GM23248 (cell line): ENCODE data around the gene TMEM139. TPM values are rescaled to one million over a fixed set of nuclear protein-coding genes. Genes with fewer than 3 reads are reported as not detected.

Experiments used
- DNase-seq: peaks from one replicate; pipeline ENCODE4 v3.0.0-alpha.2; 2015
- H2AFZ ChIP-seq: fragments of 200-600 bp; sonication (generic); 2 replicates; pipeline ENCODE4 v1.6.1; 2016; ENCODE audit warnings: antibody characterized with exemption
- H3F3A ChIP-seq: fragments of 200-600 bp; sonication (generic); 2 replicates; pipeline ENCODE4 v1.6.1; 2016; ENCODE audit warnings: mild to moderate bottlenecking, antibody characterized with exemption, mixed run types; ENCODE audit not compliant: insufficient read depth
- H3K27ac ChIP-seq: fragments of 200-600 bp; sonication (generic); 2 replicates; pipeline ENCODE4 v1.5.1; 2016; ENCODE audit warnings: mild to moderate bottlenecking
- H3K27me3 ChIP-seq: fragments of 200-600 bp; sonication (generic); replicated peaks from 2 replicates; pipeline ENCODE4 v1.6.1; 2016; ENCODE audit warnings: mild to moderate bottlenecking; ENCODE audit not compliant: insufficient read depth
- H3K36me3 ChIP-seq: fragments of 200-600 bp; sonication (generic); 2 replicates; pipeline ENCODE4 v1.6.1; 2016; ENCODE audit warnings: low read depth, mild to moderate bottlenecking
- H3K4me1 ChIP-seq: fragments of 200-600 bp; sonication (generic); 2 replicates; pipeline ENCODE4 v1.6.1; 2016; ENCODE audit warnings: mild to moderate bottlenecking; ENCODE audit not compliant: insufficient read depth
- H3K4me2 ChIP-seq: fragments of 200-600 bp; sonication (generic); one replicate; pipeline ENCODE4 v1.6.1; 2016; ENCODE audit warnings: mild to moderate bottlenecking; ENCODE audit not compliant: unreplicated experiment
- H3K4me3 ChIP-seq: fragments of 200-600 bp; sonication (generic); 2 replicates; pipeline ENCODE4 v1.5.1; 2016; ENCODE audit warnings: mild to moderate bottlenecking
- H3K79me2 ChIP-seq: fragments of 200-600 bp; sonication (generic); 2 replicates; pipeline ENCODE4 v1.6.1; 2016; ENCODE audit warnings: mild to moderate bottlenecking; ENCODE audit not compliant: insufficient read depth
- H3K9ac ChIP-seq: fragments of 200-600 bp; sonication (generic); 2 replicates; pipeline ENCODE4 v1.6.1; 2016; ENCODE audit warnings: mild to moderate bottlenecking
- H3K9me2 ChIP-seq: fragments of 200-600 bp; sonication (generic); 2 replicates; pipeline ENCODE4 v1.6.1; 2016; ENCODE audit warnings: mixed run types, mild to moderate bottlenecking, moderate library complexity; ENCODE audit not compliant: insufficient read depth
- H3K9me3 ChIP-seq: fragments of 200-600 bp; sonication (generic); one replicate; pipeline ENCODE4 v1.6.1; 2017; ENCODE audit warnings: low read depth
- H4K20me1 ChIP-seq: fragments of 200-600 bp; sonication (generic); 2 replicates; pipeline ENCODE4 v1.6.0; 2016; ENCODE audit not compliant: insufficient read depth
- EZH2 ChIP-seq: fragments of 200-600 bp; sonication (generic); IDR thresholded peaks from 2 replicates; pipeline ENCODE4 v1.6.1; 2018; ENCODE audit warnings: antibody characterized with exemption, mild to moderate bottlenecking; ENCODE audit not compliant: insufficient read depth, poor library complexity, severe bottlenecking
- EZH2phosphoT487 ChIP-seq: fragments of 200-600 bp; sonication (generic); IDR thresholded peaks from 2 replicates; pipeline ENCODE4 v1.6.1; 2018; ENCODE audit warnings: antibody characterized with exemption, moderate library complexity, mild to moderate bottlenecking, low read depth; ENCODE audit not compliant: insufficient read depth
- WGBS, 2 experiments: methylation state at CpG; one replicate each; pipeline ENCODE4 v1.1.6; 2015 to 2017; ENCODE audit warnings: low lambda C conversion rate in 2 of 2, low coverage in 1 of 2; ENCODE audit errors: missing lambda C conversion rate in 2 of 2; 5-methylcytosine and 5-hydroxymethylcytosine counted together
- in situ Hi-C: fragments of 300-500 bp; cut with MboI; formaldehyde crosslinking; loops from 2 replicates; pipeline ENCODE4 v1.15.0; 2020
- polyA plus RNA-seq: library from polyadenylated mRNA; unstranded; fragments of >200 nt; fragmentation: Nextera tagmentation; extraction: Ambion mirVana; gene quantifications from 2 replicates; pipeline ENCODE4 v1.2.1, GENCODE V29; 2016
- total RNA-seq: library from RNA; depleted of rRNA; stranded (reverse); fragments of >200 nt; shearing (Covaris generic); gene quantifications from 2 replicates; pipeline ENCODE4 v1.2.3, GENCODE V29; 2014

TMEM139 gene
- total and polyA plus RNA-seq, 2 experiments from 2014 or later: not detected

DNA sequence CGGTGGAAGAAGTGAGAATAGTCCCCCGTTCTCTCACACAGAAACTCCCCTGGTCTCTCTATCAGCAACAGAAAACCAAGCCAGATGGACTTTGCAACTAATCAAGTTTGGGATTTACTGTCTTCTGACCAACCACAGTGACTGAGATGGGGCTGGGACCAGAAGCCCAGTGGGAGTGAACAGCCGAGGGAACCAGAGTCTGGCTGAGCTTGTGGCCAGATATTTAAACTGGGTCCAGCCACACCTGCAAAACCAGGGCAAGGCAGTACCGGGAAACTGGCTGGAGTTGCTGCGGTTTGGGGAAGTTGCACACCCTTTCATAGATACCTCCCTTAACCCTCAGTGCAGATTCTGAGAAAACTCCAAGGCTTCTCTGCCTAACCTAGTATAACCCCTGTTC is 15.5 kb upstream of the TMEM139 start:
- no peaks in the 10 kb centered on the region for H3K27me3 ChIP-seq
- in situ Hi-C loops: no loop called here
- H3K9me3 ChIP-seq: no peaks in the 10 kb centered on the region
- no peak overlapping the region for H3K4me3 ChIP-seq
- H3F3A ChIP-seq: no peaks in the 10 kb centered on the region
- no peak overlapping the region for H3K27ac ChIP-seq
- no peak overlapping the region for H3K9ac ChIP-seq
- no peak overlapping the region for H3K4me2 ChIP-seq
- H2AFZ ChIP-seq: no peak overlapping the region
- no peak for DNase-seq
- peaks cover 3% of the 10 kb centered on the region; the same call in 1 of the 2 replicates for H3K4me1 ChIP-seq
- 96% methylated on average over 5 of the region's 5 CpGs for whole genome bisulfite sequencing, 2 experiments
- H4K20me1 ChIP-seq: no peaks in the 10 kb centered on the region
- TF ChIP-seq EZH2: no peak
- TF ChIP-seq EZH2phosphoT487: no peak
- no peaks in the 10 kb centered on the region for H3K9me2 ChIP-seq
- H3K79me2 ChIP-seq: peaks cover 3% of the 10 kb centered on the region
- peaks cover 15% of the 10 kb centered on the region; the same call in 1 of the 2 replicates for H3K36me3 ChIP-seq

DNA sequence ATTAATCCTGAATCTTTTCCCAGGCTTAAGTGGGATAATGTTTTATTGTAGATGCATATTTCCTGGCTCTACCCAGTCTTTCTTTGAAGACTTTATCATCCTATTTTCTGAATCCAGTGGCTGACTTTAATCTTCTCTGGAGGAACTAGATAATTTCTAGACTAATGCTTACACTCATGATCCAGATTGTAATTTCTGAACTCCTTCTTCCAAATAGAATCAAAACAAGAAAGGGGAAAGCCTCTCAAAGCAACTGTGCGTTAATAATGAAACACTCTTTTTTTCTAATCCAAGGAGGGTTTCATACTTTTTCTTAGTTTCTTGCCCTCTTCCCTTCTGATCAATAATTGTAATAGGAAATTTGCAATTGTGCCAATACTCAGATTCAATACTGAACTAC is 13.5 kb upstream of the TMEM139 start:
- in situ Hi-C loops: no loop called here
- DNase-seq: no peak
- Histone ChIP-seq H3K9me3 (no peaks in the 10 kb centered on the region), H3K27me3 (no peaks in the 10 kb centered on the region), H3K4me2 (no peak overlapping the region), H3K4me3 (no peak overlapping the region), H2AFZ (no peak overlapping the region), H3K27ac (no peak overlapping the region), H3K4me1 (no peaks in the 10 kb centered on the region), H3K79me2 (no peaks in the 10 kb centered on the region), H3K9ac (no peak overlapping the region), H4K20me1 (no peaks in the 10 kb centered on the region), H3K9me2 (no peaks in the 10 kb centered on the region), H3F3A (no peaks in the 10 kb centered on the region), H3K36me3 (peaks cover 11% of the 10 kb centered on the region; the same call in 1 of the 2 replicates)
- TF ChIP-seq EZH2: no peak
- no peak for TF ChIP-seq EZH2phosphoT487
- 95 to 96% methylated on average over 1 of the region's 1 CpG for WGBS, 2 experiments

DNA sequence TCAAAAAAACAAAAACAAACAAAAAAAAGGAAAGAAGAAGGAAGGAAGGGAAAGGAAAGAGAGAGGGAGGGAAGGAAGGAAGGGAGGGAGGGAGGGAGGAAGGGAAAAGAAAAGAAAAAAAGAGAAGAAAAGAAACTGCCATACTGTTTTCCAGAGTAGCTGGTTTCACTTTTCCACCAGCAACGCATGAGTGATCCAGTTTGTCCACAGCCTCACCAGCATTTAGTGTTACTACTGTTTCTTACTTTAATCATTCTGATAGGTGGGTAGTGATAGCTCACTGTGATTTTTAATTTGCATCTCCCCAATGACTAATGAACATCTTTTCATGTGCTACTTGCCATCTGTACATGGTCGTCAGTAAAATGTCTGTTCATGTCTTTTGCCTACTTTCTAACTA is 11.9 kb upstream of the TMEM139 start:
- Histone ChIP-seq H3K9ac (no peak overlapping the region), H3K4me3 (no peak overlapping the region), H3K9me2 (no peaks in the 10 kb centered on the region), H3K4me1 (no peaks in the 10 kb centered on the region), H2AFZ (no peak overlapping the region), H3K36me3 (0 out of 2 replicates have a peak, but pooled peaks cover 2% of the 10 kb centered on the region), H3K79me2 (no peaks in the 10 kb centered on the region), H3K9me3 (no peaks in the 10 kb centered on the region), H3F3A (no peaks in the 10 kb centered on the region), H3K4me2 (no peak overlapping the region), H3K27ac (no peak overlapping the region), H3K27me3 (no peaks in the 10 kb centered on the region), H4K20me1 (no peaks in the 10 kb centered on the region)
- no peak for TF ChIP-seq EZH2
- no peak for TF ChIP-seq EZH2phosphoT487
- DNase-seq: no peak
- in situ Hi-C loops: no loop called here
- 78 to 79% methylated on average over 2 of the region's 2 CpGs for WGBS, 2 experiments

DNA sequence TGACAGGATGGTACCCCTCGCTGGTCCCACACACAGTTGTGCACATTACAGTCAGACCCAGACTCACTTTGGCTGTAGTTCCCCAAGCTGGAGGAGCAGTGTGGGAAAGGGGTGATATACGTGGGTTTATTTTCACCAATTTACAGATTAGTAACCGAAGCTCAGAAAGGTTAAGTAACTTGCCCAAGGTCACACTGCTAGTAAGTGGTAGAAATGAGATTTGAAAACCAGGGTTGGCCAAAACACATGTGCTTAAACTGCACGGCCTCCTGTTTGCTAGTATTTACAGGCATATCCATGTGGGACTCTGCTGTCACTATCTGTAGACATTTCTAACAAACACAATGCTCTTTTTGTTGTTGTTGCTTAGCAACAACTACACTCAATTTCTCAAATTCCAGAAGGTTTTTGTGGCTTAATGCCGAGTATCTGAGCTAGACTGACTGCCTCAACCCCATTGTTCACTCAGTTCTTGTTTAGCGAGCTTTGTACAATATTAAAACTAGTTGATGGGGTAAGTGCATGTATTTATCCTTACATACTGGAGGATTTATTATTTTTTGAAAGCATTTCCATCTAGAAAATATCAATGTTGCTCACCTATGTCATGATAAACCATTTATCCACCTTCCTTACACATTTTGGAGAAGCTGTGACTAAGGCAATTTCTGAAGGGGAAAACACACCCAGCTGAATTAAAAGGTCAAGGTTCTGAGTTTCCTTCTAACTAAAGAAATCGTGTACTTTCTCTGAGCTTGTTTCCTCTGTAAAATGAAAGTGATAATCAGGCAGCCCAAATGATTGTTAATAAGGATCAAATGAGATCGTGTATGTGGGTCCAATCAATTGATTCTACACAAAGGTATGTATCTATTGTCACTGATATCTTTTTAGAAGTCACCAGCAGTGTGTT is 5.3 kb upstream of the TMEM139 start:
- peak overlapping the region; percentile 3; the same call in 1 of the 2 replicates for H3K4me3 ChIP-seq
- 38 to 42% methylated on average over 8 of the region's 8 CpGs for WGBS, 2 experiments
- peak overlapping the region; percentile 51 for H3K9ac ChIP-seq
- H3K4me1 ChIP-seq: peaks cover 13% of the 10 kb centered on the region
- no peaks in the 10 kb centered on the region for H3K9me3 ChIP-seq
- H3F3A ChIP-seq: no peaks in the 10 kb centered on the region
- H4K20me1 ChIP-seq: no peaks in the 10 kb centered on the region
- peak overlapping the region; percentile 59 for H2AFZ ChIP-seq
- TF ChIP-seq EZH2 (no peak), EZH2phosphoT487 (no peak)
- peak overlapping the region; percentile 51 for H3K4me2 ChIP-seq
- no peaks in the 10 kb centered on the region for H3K27me3 ChIP-seq
- no peaks in the 10 kb centered on the region for H3K9me2 ChIP-seq
- in situ Hi-C loops: no loop called here
- H3K79me2 ChIP-seq: no peaks in the 10 kb centered on the region
- no peaks in the 10 kb centered on the region for H3K36me3 ChIP-seq
- H3K27ac ChIP-seq: peak overlapping the region; percentile 50
- DNase-seq: peak; percentile 84
